PFSK-1 (cell line): ENCODE results near the gene SND1.

ENCODE experiments used
- POLR2AphosphoS5 ChIP-seq: IDR thresholded peaks from 2 replicates; pipeline ENCODE4 v1.6.1; 2012; ENCODE audit warnings: low read depth, mild to moderate bottlenecking, control low read depth, low read length, moderate library complexity
- SIN3A ChIP-seq: IDR thresholded peaks from 2 replicates; pipeline ENCODE4 v1.6.1; 2012; ENCODE audit warnings: mild to moderate bottlenecking, low read length, moderate library complexity, borderline replicate concordance; ENCODE audit not compliant: insufficient read depth
- TAF1 ChIP-seq: IDR thresholded peaks from 2 replicates; pipeline ENCODE4 v1.6.1; 2012; ENCODE audit warnings: low read length, control low read depth, borderline replicate concordance; ENCODE audit not compliant: insufficient read depth
- TF ChIP-seq, protein P1 (sequence below), 2 experiments: IDR thresholded peaks; 2 replicates each; pipeline versions ENCODE4 v1.6.1 to v1.8.0; 2011 to 2012; ENCODE audit warnings: low read depth in 2 of 2, low read length in 2 of 2, control low read depth in 1 of 2, inconsistent platforms in 1 of 2, mild to moderate bottlenecking in 1 of 2, moderate library complexity in 1 of 2; ENCODE audit not compliant: insufficient read depth in 1 of 2

GRCh38 chr7:127690806-127691205 is 38.8 kb downstream of the SND1 start:
- TF ChIP-seq SIN3A (no peak), POLR2AphosphoS5 (no peak), TAF1 (no peak)
- TF ChIP-seq, protein P1, sequence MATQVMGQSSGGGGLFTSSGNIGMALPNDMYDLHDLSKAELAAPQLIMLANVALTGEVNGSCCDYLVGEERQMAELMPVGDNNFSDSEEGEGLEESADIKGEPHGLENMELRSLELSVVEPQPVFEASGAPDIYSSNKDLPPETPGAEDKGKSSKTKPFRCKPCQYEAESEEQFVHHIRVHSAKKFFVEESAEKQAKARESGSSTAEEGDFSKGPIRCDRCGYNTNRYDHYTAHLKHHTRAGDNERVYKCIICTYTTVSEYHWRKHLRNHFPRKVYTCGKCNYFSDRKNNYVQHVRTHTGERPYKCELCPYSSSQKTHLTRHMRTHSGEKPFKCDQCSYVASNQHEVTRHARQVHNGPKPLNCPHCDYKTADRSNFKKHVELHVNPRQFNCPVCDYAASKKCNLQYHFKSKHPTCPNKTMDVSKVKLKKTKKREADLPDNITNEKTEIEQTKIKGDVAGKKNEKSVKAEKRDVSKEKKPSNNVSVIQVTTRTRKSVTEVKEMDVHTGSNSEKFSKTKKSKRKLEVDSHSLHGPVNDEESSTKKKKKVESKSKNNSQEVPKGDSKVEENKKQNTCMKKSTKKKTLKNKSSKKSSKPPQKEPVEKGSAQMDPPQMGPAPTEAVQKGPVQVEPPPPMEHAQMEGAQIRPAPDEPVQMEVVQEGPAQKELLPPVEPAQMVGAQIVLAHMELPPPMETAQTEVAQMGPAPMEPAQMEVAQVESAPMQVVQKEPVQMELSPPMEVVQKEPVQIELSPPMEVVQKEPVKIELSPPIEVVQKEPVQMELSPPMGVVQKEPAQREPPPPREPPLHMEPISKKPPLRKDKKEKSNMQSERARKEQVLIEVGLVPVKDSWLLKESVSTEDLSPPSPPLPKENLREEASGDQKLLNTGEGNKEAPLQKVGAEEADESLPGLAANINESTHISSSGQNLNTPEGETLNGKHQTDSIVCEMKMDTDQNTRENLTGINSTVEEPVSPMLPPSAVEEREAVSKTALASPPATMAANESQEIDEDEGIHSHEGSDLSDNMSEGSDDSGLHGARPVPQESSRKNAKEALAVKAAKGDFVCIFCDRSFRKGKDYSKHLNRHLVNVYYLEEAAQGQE (IDR thresholded peaks at IDR 0.05; ENCODE audit: insufficient read depth in 1 of 2, low read depth in 2 of 2, low read length in 2 of 2), result no peak
